Testis (tissue), 2 donors: ENCODE data around the gene WDFY4.

Experiments
- CTCF ChIP-seq, 3 experiments: fragments of 450-650 bp in 2 of 3; fragments of 200-600 bp in 1 of 3; sonication (generic) in 1 of 3; IDR thresholded peaks; one replicate each; pipeline ENCODE4 v1.5.1; 2016 to 2019; ENCODE audit warnings: antibody characterized with exemption in 3 of 3, mild to moderate bottlenecking in 2 of 3, moderate library complexity in 1 of 3
- POLR2A ChIP-seq: fragments of 450-650 bp; IDR thresholded peaks from one replicate; pipeline ENCODE4 v1.6.1; 2017; ENCODE audit warnings: antibody characterized with exemption, mild to moderate bottlenecking, moderate library complexity

DNA sequence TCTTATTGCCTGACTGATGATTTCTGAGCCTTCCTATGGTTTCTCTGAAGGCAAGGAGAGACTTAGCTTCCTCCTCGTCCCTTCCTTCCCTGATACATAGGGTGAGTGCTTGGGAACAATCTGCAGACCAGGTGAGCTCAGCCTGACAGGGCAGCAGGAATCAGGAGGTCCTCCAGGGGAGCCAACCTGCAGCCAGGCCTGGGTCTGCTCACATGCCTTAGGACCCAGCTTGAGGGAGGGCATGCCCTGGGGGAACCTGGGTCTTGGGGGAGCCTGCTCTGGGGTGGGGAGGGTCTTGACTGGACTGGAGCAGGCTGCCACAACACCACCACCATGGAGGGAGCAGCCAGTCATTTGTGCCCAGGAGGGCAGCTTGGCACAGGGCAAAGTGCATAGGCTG is 197.3 kb downstream of the WDFY4 start:
- TF ChIP-seq CTCF (IDR thresholded peaks at IDR 0.05) = no peak
- no peak for TF ChIP-seq POLR2A
